HepG2 (cell line): ENCODE results near the gene SERTAD2. TPM values are rescaled to one million over a fixed set of nuclear protein-coding genes. Genes with fewer than 3 reads are reported as not detected.
A peak's percentile ranks its signal among the peaks of the same experiment; 100 is the strongest.

Source experiments
- CREB3 ChIP-seq: sonication (generic); formaldehyde crosslinking; IDR thresholded peaks from 2 replicates; pipeline ENCODE4 v1.5.0; 2020; ENCODE audit warnings: missing genetic modification reagents
- JARID2 ChIP-seq: sonication (generic); formaldehyde crosslinking; IDR thresholded peaks from 2 replicates; pipeline ENCODE4 v1.8.1; 2023; ENCODE audit warnings: missing genetic modification reagents, inconsistent platforms; ENCODE audit not compliant: insufficient replicate concordance
- MED1 ChIP-seq: sonication (generic); formaldehyde crosslinking; IDR thresholded peaks from 2 replicates; pipeline ENCODE4 v1.4.0; 2020; ENCODE audit warnings: missing genetic modification reagents
- RBAK ChIP-seq: sonication (generic); formaldehyde crosslinking; IDR thresholded peaks from 2 replicates; pipeline ENCODE4 v1.5.1; 2020; ENCODE audit warnings: mild to moderate bottlenecking, missing genetic modification reagents
- YEATS2 ChIP-seq: sonication (generic); formaldehyde crosslinking; IDR thresholded peaks from 2 replicates; pipeline ENCODE4 v1.4.0; 2020; ENCODE audit warnings: missing genetic modification reagents, borderline replicate concordance
- ZBTB42 ChIP-seq: sonication (generic); formaldehyde crosslinking; IDR thresholded peaks from 2 replicates; pipeline ENCODE4 v1.5.0; 2020; ENCODE audit warnings: mild to moderate bottlenecking, missing genetic modification reagents
- ZC3H13 ChIP-seq: sonication (generic); formaldehyde crosslinking; IDR thresholded peaks from 2 replicates; pipeline ENCODE4 v1.8.1; 2023; ENCODE audit warnings: mild to moderate bottlenecking, missing genetic modification reagents, moderate library complexity
- ZNF138 ChIP-seq: sonication (generic); formaldehyde crosslinking; IDR thresholded peaks from 2 replicates; pipeline ENCODE4 v1.5.0; 2020; ENCODE audit warnings: mild to moderate bottlenecking, low read depth, missing genetic modification reagents
- ZNF720 ChIP-seq: sonication (generic); formaldehyde crosslinking; IDR thresholded peaks from 2 replicates; pipeline ENCODE4 v1.4.0; 2020; ENCODE audit warnings: missing genetic modification reagents
- ZNF746 ChIP-seq: sonication (generic); formaldehyde crosslinking; IDR thresholded peaks from 2 replicates; pipeline ENCODE4 v1.8.0; 2022; ENCODE audit warnings: mild to moderate bottlenecking, missing genetic modification reagents
- polyA plus RNA-seq, 8 experiments: library from polyadenylated mRNA; depleted of rRNA in 3 of 8; stranded (reverse) in 7 of 8; unstranded in 1 of 8; fragments of >200 nt; fragmentation: Illumina TruSeq in 4 of 8; extraction: Trizol in 4 of 8; gene quantifications; 2 replicates each; pipeline versions ENCODE4 v1.2.1 to v1.2.3, GENCODE V29; 2011 to 2016; ENCODE audit warnings: low read depth in 4 of 8, missing spikeins in 1 of 8, mixed read lengths in 1 of 8; ENCODE audit not compliant: insufficient read depth in 1 of 8
- total RNA-seq, 5 experiments: library from RNA; depleted of rRNA; stranded (reverse); fragments of >200 nt; fragmentation: Illumina TruSeq; extraction: Trizol; gene quantifications; 2 replicates each; pipeline ENCODE4 v1.2.3, GENCODE V29; 2016; ENCODE audit warnings: low read depth in 1 of 5
- TF ChIP-seq, protein P1 (sequence below): sonication (generic); formaldehyde crosslinking; IDR thresholded peaks from 2 replicates; pipeline ENCODE4 v1.4.0; 2020; ENCODE audit warnings: missing genetic modification reagents, borderline replicate concordance
- TF ChIP-seq, protein P2 (sequence below): sonication (generic); formaldehyde crosslinking; IDR thresholded peaks from 2 replicates; pipeline ENCODE4 v1.4.0; 2020; ENCODE audit warnings: mild to moderate bottlenecking, missing genetic modification reagents
- TF ChIP-seq, protein P3 (sequence below): sonication (generic); formaldehyde crosslinking; IDR thresholded peaks from 2 replicates; pipeline ENCODE4 v1.4.0; 2020; ENCODE audit warnings: missing genetic modification reagents

The SERTAD2 gene
- total and polyA plus RNA-seq, 2 of the 13 experiments (the other 11 are each of a cell fraction or from before 2014, with no cell fraction given): 6.7 to 22.6 TPM

DNA sequence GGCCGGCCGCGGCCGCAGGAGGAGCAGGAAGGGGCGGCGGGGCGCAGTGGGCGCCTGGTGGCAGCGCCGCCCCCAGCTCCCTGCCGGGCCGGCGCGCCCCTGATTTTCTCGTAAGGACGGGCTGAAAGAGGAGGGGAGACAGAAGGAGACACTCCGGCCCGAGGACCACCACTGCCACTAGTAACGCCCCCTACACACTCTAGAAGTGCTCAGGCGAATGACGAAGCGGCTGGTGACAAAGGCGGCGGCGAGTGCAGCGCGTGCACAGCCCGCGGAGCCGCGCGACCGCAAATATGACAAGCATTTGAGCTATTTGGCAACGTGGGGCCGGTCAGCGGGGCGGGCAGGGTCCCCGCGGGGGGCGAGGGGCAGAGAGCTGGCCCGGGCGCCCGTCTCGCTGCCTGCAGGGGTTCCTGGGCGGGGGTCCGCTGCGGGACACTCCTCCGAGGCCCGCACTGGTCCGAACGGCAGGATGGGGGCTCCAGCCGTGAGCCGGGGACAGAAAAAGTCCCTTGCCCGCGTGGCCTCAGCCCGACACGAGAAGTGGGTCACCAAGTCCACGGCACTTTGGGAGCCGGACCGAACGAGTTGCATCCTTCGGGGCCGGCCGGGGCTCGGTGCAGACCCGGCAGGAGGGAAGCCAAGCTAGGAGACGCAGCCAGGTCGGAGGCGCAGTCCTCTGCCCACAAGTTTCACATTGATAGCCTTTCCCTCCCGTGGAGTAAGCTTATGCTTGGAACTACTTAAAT is 524 bp upstream of the SERTAD2 start (continued):
- TF ChIP-seq ZBTB42: 0 out of 2 replicates have a peak, but pooled peaks have one; percentile 31
- TF ChIP-seq ZNF746 (CRISPR knock-in tag): no peak
- TF ChIP-seq ZNF138: no peak
- TF ChIP-seq, protein P1, sequence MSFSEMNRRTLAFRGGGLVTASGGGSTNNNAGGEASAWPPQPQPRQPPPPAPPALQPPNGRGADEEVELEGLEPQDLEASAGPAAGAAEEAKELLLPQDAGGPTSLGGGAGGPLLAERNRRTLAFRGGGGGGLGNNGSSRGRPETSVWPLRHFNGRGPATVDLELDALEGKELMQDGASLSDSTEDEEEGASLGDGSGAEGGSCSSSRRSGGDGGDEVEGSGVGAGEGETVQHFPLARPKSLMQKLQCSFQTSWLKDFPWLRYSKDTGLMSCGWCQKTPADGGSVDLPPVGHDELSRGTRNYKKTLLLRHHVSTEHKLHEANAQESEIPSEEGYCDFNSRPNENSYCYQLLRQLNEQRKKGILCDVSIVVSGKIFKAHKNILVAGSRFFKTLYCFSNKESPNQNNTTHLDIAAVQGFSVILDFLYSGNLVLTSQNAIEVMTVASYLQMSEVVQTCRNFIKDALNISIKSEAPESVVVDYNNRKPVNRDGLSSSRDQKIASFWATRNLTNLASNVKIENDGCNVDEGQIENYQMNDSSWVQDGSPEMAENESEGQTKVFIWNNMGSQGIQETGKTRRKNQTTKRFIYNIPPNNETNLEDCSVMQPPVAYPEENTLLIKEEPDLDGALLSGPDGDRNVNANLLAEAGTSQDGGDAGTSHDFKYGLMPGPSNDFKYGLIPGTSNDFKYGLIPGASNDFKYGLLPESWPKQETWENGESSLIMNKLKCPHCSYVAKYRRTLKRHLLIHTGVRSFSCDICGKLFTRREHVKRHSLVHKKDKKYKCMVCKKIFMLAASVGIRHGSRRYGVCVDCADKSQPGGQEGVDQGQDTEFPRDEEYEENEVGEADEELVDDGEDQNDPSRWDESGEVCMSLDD (CRISPR knock-in tag): no peak; the same call in 1 of the 2 replicates
- TF ChIP-seq, protein P2, sequence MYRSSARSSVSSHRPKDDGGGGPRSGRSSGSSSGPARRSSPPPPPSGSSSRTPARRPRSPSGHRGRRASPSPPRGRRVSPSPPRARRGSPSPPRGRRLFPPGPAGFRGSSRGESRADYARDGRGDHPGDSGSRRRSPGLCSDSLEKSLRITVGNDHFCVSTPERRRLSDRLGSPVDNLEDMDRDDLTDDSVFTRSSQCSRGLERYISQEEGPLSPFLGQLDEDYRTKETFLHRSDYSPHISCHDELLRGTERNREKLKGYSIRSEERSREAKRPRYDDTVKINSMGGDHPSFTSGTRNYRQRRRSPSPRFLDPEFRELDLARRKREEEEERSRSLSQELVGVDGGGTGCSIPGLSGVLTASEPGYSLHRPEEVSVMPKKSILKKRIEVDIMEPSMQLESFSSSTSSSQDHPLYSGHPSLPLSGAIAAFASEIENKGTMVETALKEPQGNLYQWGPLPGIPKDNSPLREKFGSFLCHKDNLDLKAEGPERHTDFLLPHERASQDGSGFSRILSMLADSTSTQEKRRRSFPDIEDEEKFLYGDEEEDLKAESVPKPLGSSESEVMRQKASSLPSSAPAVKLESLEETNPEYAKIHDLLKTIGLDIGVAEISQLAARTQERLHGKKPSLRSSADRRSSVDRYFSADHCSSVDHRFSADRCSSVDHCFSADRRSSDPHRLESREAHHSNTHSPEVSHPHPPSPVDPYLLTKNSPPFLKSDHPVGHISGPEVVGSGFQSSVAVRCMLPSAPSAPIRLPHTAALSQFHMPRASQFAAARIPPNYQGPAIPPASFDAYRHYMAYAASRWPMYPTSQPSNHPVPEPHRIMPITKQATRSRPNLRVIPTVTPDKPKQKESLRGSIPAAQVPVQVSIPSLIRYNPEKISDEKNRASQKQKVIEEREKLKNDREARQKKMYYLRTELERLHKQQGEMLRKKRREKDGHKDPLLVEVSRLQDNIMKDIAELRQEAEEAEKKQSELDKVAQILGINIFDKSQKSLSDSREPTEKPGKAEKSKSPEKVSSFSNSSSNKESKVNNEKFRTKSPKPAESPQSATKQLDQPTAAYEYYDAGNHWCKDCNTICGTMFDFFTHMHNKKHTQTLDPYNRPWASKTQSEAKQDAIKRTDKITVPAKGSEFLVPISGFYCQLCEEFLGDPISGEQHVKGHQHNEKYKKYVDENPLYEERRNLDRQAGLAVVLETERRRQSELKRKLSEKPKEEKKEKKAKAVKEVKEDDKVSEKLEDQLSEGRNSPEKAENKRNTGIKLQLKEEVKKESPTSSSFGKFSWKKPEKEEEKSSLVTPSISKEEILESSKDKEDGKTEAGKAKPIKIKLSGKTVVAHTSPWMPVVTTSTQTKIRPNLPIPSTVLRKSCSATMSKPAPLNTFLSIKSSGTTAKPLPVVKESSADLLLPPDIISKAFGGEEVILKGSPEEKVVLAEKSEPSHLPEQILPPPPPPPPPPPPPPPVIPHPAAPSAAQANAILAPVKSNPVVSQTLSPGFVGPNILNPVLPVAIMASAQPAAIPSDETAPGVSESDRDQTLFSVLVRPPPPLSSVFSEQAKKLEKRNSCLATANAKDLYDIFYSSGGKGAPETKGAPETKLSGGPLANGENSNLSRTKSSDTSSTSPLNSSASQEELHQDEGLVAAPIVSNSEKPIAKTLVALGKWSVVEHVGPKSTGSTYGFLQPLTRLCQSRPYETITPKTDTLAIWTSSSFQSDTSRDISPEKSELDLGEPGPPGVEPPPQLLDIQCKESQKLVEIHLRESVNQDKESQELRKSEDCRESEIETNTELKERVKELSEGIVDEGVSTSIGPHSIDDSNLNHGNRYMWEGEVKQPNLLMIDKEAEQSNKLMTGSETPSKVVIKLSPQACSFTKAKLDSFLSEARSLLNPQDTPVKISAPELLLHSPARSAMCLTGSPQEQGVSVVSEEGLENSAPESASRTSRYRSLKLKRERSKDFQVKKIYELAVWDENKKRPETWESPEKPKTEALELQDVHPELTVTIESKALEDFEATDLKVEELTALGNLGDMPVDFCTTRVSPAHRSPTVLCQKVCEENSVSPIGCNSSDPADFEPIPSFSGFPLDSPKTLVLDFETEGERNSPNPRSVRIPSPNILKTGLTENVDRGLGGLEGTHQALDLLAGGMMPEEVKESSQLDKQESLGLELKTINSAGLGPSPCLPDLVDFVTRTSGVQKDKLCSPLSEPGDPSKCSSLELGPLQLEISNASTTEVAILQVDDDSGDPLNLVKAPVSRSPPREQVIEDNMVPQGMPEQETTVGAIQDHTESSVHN: no peak
- 0 out of 2 replicates have a peak, but pooled peaks have one; percentile 67 for TF ChIP-seq ZC3H13 (CRISPR knock-in tag)
- peak; percentile 60; the same call in 1 of the 2 replicates for TF ChIP-seq RBAK
- no peak; the same call in 1 of the 2 replicates for TF ChIP-seq CREB3 (CRISPR knock-in tag)
- TF ChIP-seq ZNF720 (CRISPR knock-in tag): no peak
- no peak for TF ChIP-seq JARID2 (CRISPR knock-in tag)
- TF ChIP-seq, protein P3, sequence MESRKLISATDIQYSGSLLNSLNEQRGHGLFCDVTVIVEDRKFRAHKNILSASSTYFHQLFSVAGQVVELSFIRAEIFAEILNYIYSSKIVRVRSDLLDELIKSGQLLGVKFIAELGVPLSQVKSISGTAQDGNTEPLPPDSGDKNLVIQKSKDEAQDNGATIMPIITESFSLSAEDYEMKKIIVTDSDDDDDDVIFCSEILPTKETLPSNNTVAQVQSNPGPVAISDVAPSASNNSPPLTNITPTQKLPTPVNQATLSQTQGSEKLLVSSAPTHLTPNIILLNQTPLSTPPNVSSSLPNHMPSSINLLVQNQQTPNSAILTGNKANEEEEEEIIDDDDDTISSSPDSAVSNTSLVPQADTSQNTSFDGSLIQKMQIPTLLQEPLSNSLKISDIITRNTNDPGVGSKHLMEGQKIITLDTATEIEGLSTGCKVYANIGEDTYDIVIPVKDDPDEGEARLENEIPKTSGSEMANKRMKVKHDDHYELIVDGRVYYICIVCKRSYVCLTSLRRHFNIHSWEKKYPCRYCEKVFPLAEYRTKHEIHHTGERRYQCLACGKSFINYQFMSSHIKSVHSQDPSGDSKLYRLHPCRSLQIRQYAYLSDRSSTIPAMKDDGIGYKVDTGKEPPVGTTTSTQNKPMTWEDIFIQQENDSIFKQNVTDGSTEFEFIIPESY (CRISPR knock-in tag): no peak
- peak; percentile 72 for TF ChIP-seq MED1 (CRISPR knock-in tag)
- TF ChIP-seq YEATS2 (CRISPR knock-in tag): peak; percentile 15; the same call in 1 of the 2 replicates
